ENCODE measurements around the gene METTL9. TPM values are rescaled to one million over a fixed set of nuclear protein-coding genes. Genes with fewer than 3 reads are reported as not detected.
"Not testable (repeated sequence)": the region's sequence is repeated elsewhere in the genome, so short reads cannot be mapped to it uniquely, and the experiment has no call there.

The METTL9 gene
- total RNA-seq, 1 donor: 166 TPM

DNA sequence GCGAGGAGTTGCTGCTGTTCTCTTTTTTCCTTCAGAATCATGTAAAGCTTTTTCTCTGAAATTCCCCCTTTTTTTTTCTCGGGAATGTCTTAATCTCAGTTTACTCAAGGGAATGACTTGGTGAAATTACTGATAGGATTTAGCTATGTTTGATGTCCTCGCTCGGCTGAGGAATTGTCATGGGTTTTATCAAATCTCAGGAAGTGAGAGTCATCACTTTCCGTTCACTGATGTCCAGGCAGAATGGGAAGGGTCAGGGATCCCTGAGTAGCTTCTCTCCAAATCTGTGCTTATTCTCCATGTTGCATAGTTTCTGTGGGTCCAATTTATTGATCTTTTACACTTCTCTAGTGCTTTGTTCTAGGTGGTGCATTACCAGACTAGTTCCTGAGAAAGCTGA, 46.7 kb downstream of the METTL9 start:
- DNase-seq (ENCODE audit: low read depth): peak; percentile 38
- H3K4me3 ChIP-seq (ENCODE audit: low read depth, low read length): peak overlapping the region; percentile 36
- TF ChIP-seq, protein P1, sequence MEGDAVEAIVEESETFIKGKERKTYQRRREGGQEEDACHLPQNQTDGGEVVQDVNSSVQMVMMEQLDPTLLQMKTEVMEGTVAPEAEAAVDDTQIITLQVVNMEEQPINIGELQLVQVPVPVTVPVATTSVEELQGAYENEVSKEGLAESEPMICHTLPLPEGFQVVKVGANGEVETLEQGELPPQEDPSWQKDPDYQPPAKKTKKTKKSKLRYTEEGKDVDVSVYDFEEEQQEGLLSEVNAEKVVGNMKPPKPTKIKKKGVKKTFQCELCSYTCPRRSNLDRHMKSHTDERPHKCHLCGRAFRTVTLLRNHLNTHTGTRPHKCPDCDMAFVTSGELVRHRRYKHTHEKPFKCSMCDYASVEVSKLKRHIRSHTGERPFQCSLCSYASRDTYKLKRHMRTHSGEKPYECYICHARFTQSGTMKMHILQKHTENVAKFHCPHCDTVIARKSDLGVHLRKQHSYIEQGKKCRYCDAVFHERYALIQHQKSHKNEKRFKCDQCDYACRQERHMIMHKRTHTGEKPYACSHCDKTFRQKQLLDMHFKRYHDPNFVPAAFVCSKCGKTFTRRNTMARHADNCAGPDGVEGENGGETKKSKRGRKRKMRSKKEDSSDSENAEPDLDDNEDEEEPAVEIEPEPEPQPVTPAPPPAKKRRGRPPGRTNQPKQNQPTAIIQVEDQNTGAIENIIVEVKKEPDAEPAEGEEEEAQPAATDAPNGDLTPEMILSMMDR (IDR thresholded peaks at IDR 0.05; ENCODE audit: insufficient read depth, low read depth, low read length): no peak

DNA sequence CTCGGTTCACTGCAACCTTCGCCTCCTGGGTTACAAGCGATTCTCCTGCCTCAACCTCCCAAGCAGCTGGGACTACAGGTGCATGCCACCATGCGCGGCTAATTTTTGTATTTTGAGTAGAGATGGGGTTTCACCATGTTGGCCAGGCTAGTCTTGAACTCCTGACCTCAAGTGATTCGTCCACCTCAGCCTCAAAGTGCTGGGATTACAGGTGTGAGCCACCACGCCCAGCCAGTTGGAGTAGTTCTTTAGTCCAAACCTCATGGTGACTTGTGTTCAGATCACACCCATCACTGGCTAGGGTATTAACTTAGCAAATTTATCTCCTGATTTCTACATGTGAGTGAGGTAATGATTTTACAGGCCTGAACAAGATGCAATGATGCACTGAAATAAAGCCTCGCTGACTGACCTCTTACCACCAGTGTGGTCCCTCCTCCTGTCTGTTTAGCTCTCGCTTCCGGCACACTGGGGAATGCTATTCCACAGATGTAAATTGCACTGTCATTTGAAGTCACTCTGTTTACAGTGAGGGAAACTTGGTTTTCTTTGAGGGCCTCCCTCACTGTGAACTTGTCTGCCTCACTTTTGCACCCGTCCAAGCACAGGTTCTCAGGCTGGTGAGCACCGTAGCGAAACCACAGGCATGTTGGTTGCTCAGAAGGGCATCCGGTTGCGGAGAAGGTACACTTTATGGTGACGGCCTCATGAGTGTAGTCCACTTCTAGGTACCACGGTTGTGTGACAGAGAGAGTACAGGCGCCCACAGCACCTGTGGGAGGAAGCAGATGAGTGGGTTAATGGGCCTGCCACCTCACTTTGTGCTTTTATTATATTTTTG, 47.6 kb downstream of the METTL9 start:
- DNase-seq (ENCODE audit: low read depth): peak; percentile 18
- H3K4me3 ChIP-seq (ENCODE audit: low read depth, low read length): no peak overlapping the region
- TF ChIP-seq, protein P1 (IDR thresholded peaks at IDR 0.05; ENCODE audit: insufficient read depth, low read depth, low read length): no peak

DNA sequence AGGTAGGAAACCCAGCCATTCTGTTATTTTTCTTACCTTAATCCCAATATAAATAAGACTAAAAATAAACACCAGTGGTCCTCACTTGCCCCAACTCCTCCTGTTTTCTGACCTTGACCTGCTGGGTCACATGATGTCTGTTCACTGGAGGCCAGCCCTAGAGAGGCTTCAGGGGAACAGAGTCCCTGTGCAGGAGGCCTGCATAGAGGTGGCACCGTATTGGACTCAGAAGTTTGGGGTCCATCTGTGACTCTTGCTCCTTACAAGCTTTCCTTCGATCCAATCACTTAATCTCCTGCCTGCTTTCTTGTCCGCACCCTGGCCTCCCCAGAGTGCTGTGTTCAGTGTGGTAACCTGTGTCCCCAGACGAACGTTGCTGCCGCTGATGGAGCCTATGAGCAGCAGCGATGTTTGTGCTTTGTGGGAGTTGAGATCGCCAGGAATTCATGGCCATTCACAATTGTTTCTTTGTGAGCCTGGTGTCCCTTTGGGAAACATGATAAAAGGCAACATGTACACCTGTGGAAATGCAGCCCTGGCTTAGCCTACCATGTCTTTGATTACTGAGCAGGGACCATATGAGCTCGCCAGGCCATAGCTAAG, 48.3 kb downstream of the METTL9 start:
- TF ChIP-seq, protein P1 (IDR thresholded peaks at IDR 0.05; ENCODE audit: insufficient read depth, low read depth, low read length): no peak
- DNase-seq (ENCODE audit: low read depth): no peak
- no peak overlapping the region for H3K4me3 ChIP-seq (ENCODE audit: low read depth, low read length)

DNA sequence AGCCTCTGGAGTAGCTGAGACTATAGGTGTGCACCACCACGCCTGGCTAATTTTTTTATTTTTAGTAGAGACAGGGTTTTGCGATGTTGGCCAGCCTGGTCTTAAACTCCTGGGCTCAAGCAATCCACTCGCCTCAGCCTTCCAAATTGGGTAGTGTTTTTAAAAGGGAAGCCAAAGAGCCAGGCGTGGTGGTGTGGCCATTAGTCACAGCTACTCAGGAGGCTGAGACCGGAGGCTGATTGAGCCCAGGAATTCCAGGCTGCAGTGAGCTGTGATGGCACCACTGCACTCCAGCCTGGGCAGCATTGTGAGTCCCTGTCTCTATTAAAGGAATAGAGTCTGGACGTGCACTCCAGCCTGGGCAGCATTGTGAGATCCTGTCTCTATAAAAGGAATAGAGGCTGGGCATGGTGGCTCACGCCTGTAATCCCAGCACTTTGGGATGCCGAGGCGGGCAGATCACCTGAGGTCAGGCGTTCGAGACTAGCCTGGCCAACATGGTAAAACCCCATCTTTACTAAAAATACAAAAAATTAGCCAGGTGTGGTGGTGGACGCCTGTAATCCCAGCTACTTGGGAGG, 50.5 kb downstream of the METTL9 start:
- not testable (repeated sequence) for H3K4me3 ChIP-seq (ENCODE audit: low read depth, low read length); DNase-seq (ENCODE audit: low read depth)

DNA sequence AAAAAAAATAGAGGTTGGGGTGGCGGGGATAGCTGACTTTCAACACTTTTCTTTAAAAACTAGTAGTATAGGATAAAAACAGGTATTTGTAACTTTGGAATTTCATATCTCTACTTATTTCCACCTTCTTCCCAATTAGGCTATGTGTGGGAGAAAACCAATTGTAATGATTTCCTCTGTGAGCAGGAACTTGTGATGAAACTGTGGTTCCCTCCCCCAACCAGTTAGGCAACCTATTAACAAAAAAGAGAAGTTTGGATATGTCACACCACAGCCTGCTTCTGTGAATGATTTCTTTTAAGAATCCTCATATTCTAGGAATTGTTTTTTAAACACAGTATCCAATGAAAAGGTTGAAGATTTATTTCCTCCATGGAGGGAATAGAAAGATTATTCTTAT, 51.1 kb downstream of the METTL9 start:
- H3K4me3 ChIP-seq (ENCODE audit: low read depth, low read length): no peak overlapping the region
- DNase-seq (ENCODE audit: low read depth): peak; percentile 54
- TF ChIP-seq, protein P1 (IDR thresholded peaks at IDR 0.05; ENCODE audit: insufficient read depth, low read depth, low read length): no peak

DNA sequence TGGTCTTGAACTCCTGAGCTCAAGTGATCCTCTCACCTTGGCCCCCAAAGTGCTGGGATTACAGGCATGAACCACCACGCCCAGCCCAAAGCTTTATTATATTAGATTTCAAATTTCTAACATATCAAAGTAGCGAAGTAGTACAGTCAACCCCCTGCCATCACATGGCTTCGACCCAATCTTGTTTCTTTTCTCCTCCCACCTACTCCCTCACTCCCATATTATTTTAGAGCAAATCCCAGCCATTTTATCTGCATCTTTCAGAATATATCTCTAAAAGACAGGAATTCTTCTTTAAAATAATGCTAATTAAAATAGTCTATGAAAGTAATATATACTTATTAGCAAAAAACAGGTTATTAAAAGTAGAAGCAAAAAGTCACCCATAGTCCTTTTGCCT, 52.1 kb downstream of the METTL9 start:
- no peak overlapping the region for H3K4me3 ChIP-seq (ENCODE audit: low read depth, low read length)

DNA sequence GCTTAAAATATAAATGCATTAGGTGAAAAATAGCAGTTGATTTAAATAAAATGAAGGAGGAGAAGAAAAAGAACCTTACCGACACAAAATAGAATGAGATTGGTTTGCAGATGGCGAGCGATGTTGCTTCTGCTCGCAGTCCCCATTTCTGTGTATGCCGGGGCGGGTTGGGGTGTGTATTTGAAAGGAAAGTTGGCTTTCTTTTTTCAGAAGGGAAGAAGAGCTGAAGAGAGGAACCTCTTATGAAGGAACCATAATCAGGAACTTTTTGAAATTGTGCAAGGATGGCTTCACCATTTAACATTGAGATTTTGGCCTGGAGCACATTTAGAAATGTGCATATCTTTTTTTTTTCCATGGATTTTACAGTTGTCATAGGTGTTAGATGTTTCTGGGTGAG, 53.1 kb downstream of the METTL9 start, which contains the start of gene IGSF6:
TSS of gene IGSF6 (minus strand) at position 156 of the 400 bp plus-strand sequence. CDS start at position 146, 10 bp downstream.
- DNase-seq (ENCODE audit: low read depth): no peak
- TF ChIP-seq, protein P1 (IDR thresholded peaks at IDR 0.05; ENCODE audit: insufficient read depth, low read depth, low read length): no peak
- H3K4me3 ChIP-seq (ENCODE audit: low read depth, low read length): no peak within 1 kb of the TSS

More for the DNA sequence above, 52.1 kb downstream of the METTL9 start:
- TF ChIP-seq, protein P1 (IDR thresholded peaks at IDR 0.05; ENCODE audit: insufficient read depth, low read depth, low read length): no peak
- no peak for DNase-seq (ENCODE audit: low read depth)
